NCI-H1092 treated with DMSO at 0.1 percent for 48 hours (cell line): ENCODE results near the gene TRPM6.

Experiments
- DNase-seq: peaks from one replicate; lab custom pipeline; 2025; lab: John Stamatoyannopoulos, UW

Gene TRPM6

GRCh38 chr9:74721696-74722660 lies 165.7 kb downstream of the TRPM6 start:
- DNase-seq: no peak

- DNase-seq: no peak
Observed at GRCh38 chr9:74719306-74719705, 168.4 kb downstream of the TRPM6 start.

GRCh38 chr9:74718709-74719108 lies 169.0 kb downstream of the TRPM6 start:
- no peak for DNase-seq

- DNase-seq: no peak
Observed at GRCh38 chr9:74711341-74711740, 176.4 kb downstream of the TRPM6 start.

DNA sequence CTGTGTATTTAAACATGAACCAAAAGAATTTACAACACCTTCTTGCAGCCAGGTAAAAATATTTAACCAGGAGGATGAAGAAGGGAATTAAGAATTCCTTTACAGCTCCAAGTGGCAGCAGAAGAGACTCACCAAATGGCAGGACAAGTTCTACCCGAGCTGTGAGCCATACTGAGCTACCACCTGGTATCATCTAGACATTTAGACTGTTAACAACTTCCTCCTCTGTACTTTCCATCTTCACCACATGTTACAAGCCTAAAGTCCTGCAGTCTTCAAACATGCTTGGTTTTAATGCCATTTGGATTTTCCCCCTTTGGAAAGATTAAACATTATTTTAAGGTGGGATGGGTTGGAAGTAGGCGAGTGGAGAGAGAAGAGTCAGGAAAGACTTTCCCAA lies 190.2 kb downstream of the TRPM6 start:
- DNase-seq: no peak

DNA sequence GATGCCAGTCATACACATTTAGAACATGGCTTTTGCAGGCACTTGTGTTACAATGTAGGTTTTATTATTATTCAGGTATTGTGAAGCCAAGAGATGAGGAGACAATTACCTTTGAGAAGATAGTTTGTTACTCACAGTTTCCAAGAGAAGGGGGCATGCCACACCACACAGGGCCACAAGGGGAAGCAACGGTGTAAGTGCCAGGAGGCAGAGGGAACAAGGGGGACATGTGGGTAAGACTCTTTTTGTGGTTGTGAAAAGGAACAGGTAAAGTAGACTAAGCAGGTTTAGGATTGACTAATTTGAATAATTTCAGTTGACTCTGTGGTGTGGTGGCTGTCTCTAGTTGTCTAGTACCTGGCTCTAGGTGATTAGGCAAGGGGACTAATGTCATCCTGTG lies 191.2 kb downstream of the TRPM6 start:
- DNase-seq: no peak

- no peak for DNase-seq
Observed at GRCh38 chr9:74691058-74691457, 196.7 kb downstream of the TRPM6 start.

DNA sequence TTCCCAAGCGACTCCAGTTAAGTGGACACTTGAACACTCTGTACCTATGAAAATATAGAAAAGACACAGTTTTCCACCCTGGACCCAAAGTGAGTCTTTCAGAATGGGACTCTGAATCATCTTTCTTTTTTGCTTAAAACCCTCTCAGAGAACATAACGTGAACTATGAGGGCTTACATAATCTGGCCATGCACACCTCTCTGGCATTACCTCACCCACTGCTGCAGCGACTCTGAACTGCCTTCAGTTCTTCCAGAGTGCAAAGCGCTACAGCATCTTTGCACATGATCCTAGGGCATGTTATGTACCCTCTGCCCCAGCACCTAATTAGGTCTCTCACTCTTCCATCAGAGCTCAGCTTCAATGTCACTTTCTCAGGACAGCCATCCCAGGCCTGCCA lies 204.4 kb downstream of the TRPM6 start:
- DNase-seq: no peak

DNA sequence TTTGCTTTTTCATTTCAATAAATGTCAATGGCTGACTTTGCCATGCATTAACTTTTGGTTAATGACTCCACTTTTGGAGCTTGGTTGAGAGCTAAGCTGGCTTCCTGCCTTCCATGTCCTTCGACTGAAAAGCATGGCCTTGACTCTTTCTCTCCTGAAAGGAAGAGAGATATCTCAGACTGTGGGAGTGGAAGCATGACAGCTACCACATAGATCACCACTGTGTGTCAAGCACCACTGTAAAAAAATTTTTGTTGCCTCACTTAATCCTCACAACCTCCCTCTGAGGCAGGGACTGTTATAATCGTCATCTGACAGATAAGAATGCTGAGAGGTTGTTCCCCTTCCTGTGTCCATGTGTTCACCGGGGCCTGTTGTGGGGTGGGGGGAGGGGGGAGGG lies 205.8 kb downstream of the TRPM6 start:
- no peak for DNase-seq

DNA sequence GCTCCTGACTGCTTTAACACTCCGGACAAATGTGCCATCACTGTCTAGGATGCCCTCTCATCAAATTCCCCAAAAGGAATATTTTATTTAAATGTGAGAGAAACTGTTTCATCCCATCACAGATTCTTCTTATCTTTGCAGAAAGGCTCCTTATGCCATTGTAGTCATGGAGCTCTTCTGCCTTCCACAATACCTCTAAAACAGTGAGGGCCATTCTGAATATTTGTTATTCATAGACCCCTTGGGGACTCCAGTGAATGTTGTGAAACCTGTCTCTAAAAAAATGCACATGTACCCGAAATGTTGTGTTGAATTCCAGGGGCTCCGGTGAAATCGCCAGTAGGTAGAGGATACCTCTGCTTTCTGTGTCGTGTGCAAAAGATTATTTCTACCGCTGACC lies 213.6 kb downstream of the TRPM6 start:
- DNase-seq: no peak
